HG03095 (cell line): ENCODE measurements around the gene TP73.
A peak's percentile ranks its signal among the peaks of the same experiment; 100 is the strongest.

Experiments used
- ATAC-seq: cut with Tn5 transposase; IDR thresholded peaks from one replicate; pipeline ENCODE4 v1.9.1; 2021; ENCODE audit warnings: moderate library complexity; ENCODE audit not compliant: unreplicated experiment

TP73 gene

GRCh38 chr1:3633344-3634058 is 18.8 kb upstream of the TP73 start:
- ATAC-seq = no peak

GRCh38 chr1:3634059-3634800 is 18.1 kb upstream of the TP73 start:
- ATAC-seq = no peak

GRCh38 chr1:3636080-3636479 is 16.2 kb upstream of the TP73 start:
- no peak for ATAC-seq

- ATAC-seq = no peak
Measured at GRCh38 chr1:3636531-3636930, 15.8 kb upstream of the TP73 start.

- no peak for ATAC-seq
Measured at GRCh38 chr1:3638027-3638426, 14.3 kb upstream of the TP73 start.

- no peak for ATAC-seq
Measured at GRCh38 chr1:3638676-3639075, 13.6 kb upstream of the TP73 start.

- ATAC-seq = no peak
Measured at GRCh38 chr1:3639397-3639911, 12.9 kb upstream of the TP73 start.

- ATAC-seq = no peak
Measured at GRCh38 chr1:3640121-3640837, 12.0 kb upstream of the TP73 start.

GRCh38 chr1:3641046-3641760 is 11.1 kb upstream of the TP73 start:
- ATAC-seq = no peak

- no peak for ATAC-seq
Measured at GRCh38 chr1:3641816-3642215, 10.5 kb upstream of the TP73 start.

GRCh38 chr1:3642919-3643675 is 9.2 kb upstream of the TP73 start:
- no peak for ATAC-seq

- no peak for ATAC-seq
Measured at GRCh38 chr1:3644273-3644672, 8.0 kb upstream of the TP73 start.

GRCh38 chr1:3645247-3645646 is 7.1 kb upstream of the TP73 start:
- no peak for ATAC-seq

GRCh38 chr1:3645666-3646355 is 6.5 kb upstream of the TP73 start:
- no peak for ATAC-seq

- no peak for ATAC-seq
Measured at GRCh38 chr1:3646596-3646995, 5.7 kb upstream of the TP73 start.

GRCh38 chr1:3649342-3650247 is 2.7 kb upstream of the TP73 start, which contains the start of gene WRAP73:
WRAP73 (minus strand) TSS chr1:3650103; CDS start chr1:3649999, 104 bp downstream.
- peak; percentile 72 for ATAC-seq

GRCh38 chr1:3650248-3651025 is 1.9 kb upstream of the TP73 start:
- ATAC-seq = no peak
